ENCODE data around the gene SREBF2. TPM values are rescaled to one million over a fixed set of nuclear protein-coding genes. Genes with fewer than 3 reads are reported as not detected.
A peak's percentile ranks its signal among the peaks of the same experiment; 100 is the strongest.

SREBF2 gene
- total RNA-seq, 1 donor from 2014 or later, result 119 TPM

- H3K36me3 Mint-ChIP-seq, result no peaks in the 10 kb centered on the region
- DNase-seq (ENCODE audit: extremely low spot score, unreplicated experiment), result peak; percentile 93
- H3K27ac Mint-ChIP-seq, result peak within 1 kb of the TSS; percentile 93
- no peaks in the 10 kb centered on the region for H3K9me3 Mint-ChIP-seq
- no peak for TF ChIP-seq CTCF (conservative IDR thresholded peaks at IDR 0.05)
- H3K27me3 Mint-ChIP-seq, result no peaks in the 10 kb centered on the region
- H3K4me1 Mint-ChIP-seq (ENCODE audit: unreplicated experiment), result peaks cover 11% of the 10 kb centered on the region
- peak within 1 kb of the TSS; percentile 97 for H3K4me3 Mint-ChIP-seq
Measured at GRCh38 chr22:41800348-41801146, 32.4 kb upstream of the SREBF2 start, which contains the start of gene CCDC134. Gene CCDC134 (plus strand): TSS chr22:41800679. CDS start chr22:41808891, 8,212 bp downstream.

DNA sequence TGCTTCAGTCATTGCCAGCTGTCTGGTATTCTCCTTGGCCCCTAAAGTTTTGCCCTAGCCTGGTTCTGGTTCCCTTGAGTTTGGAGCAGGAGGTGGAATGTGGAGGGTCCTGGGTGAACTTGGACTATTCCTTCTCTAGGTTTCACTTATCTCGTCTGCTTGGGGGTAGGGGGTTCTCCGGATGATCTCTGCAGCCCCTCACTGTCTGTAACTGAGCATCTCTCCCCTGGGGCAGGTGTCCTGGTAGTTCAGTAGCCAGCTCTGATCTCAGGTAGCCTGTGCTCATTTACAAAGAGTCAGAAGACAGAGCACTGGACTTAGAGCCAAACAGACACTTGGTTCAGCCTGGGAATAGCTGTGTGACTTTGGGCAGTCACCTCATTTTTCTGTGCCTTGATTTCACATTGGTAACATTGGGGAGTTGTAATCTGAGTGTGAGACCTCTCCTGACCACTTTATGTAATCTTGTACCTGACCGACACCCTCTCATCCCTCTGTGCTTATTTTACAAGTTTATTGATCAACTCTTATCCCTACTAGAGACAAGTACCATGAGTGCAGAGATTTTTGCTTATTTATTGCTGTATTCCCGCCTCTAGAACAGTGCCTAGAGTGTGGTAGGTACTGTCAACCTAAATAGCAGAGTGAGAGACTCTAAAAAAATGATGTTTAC is 31.6 kb upstream of the SREBF2 start:
- no peaks in the 10 kb centered on the region for H3K36me3 Mint-ChIP-seq
- H3K27ac Mint-ChIP-seq, result peak overlapping the region; percentile 93
- H3K4me3 Mint-ChIP-seq, result peak overlapping the region; percentile 97
- peaks cover 11% of the 10 kb centered on the region for H3K4me1 Mint-ChIP-seq (ENCODE audit: unreplicated experiment)
- DNase-seq (ENCODE audit: extremely low spot score, unreplicated experiment), result no peak
- H3K27me3 Mint-ChIP-seq, result no peaks in the 10 kb centered on the region
- no peaks in the 10 kb centered on the region for H3K9me3 Mint-ChIP-seq
- no peak for TF ChIP-seq CTCF (conservative IDR thresholded peaks at IDR 0.05)

- Mint-ChIP-seq H3K27ac (peak overlapping the region; percentile 93), H3K4me1 (ENCODE audit: unreplicated experiment) (peaks cover 11% of the 10 kb centered on the region), H3K9me3 (no peaks in the 10 kb centered on the region), H3K36me3 (no peaks in the 10 kb centered on the region), H3K27me3 (no peaks in the 10 kb centered on the region), H3K4me3 (peak overlapping the region; percentile 97)
- no peak for TF ChIP-seq CTCF (conservative IDR thresholded peaks at IDR 0.05)
- no peak for DNase-seq (ENCODE audit: extremely low spot score, unreplicated experiment)
Measured at GRCh38 chr22:41801886-41802285, 31.0 kb upstream of the SREBF2 start.

GRCh38 chr22:41805639-41806038 is 27.3 kb upstream of the SREBF2 start:
- Mint-ChIP-seq H3K36me3 (peaks cover 7% of the 10 kb centered on the region), H3K27ac (no peak overlapping the region), H3K4me3 (no peak overlapping the region), H3K9me3 (no peaks in the 10 kb centered on the region), H3K4me1 (ENCODE audit: unreplicated experiment) (peaks cover 11% of the 10 kb centered on the region), H3K27me3 (no peaks in the 10 kb centered on the region)
- no peak for TF ChIP-seq CTCF (conservative IDR thresholded peaks at IDR 0.05)
- DNase-seq (ENCODE audit: extremely low spot score, unreplicated experiment), result no peak

- no peak for DNase-seq (ENCODE audit: extremely low spot score, unreplicated experiment)
- Mint-ChIP-seq H3K36me3 (peaks cover 7% of the 10 kb centered on the region), H3K27me3 (no peaks in the 10 kb centered on the region), H3K4me3 (no peak overlapping the region), H3K9me3 (no peaks in the 10 kb centered on the region), H3K4me1 (ENCODE audit: unreplicated experiment) (peaks cover 5% of the 10 kb centered on the region), H3K27ac (no peak overlapping the region)
- TF ChIP-seq CTCF (conservative IDR thresholded peaks at IDR 0.05), result no peak
Measured at GRCh38 chr22:41808400-41808799, 24.5 kb upstream of the SREBF2 start.

All from type B pancreatic cell (in vitro differentiated cells).